ENCODE data around the gene LGR4.
"Not testable (repeated sequence)": the region's sequence is repeated elsewhere in the genome, so short reads cannot be mapped to it uniquely, and the experiment has no call there.

LGR4 gene

DNA sequence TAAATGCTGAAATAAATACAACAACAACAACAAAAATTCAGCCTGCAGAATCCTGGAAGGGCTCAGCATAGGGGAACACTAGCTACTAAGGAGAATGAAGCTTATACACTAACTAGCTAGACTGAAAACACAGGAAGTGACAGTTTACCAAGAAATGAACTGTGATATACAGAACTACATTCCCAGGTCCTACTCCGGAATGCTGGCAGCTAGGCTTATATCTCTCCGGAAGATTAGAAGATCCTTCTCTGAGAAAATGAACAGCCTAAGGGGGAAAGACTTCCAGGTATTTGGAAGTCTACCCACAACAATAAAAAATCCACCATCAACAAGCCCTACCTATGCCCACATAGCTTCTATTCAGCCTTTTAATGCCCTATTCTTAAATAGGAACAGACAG lies 140.6 kb downstream of the LGR4 start:
- FAIRE-seq: no peak

DNA sequence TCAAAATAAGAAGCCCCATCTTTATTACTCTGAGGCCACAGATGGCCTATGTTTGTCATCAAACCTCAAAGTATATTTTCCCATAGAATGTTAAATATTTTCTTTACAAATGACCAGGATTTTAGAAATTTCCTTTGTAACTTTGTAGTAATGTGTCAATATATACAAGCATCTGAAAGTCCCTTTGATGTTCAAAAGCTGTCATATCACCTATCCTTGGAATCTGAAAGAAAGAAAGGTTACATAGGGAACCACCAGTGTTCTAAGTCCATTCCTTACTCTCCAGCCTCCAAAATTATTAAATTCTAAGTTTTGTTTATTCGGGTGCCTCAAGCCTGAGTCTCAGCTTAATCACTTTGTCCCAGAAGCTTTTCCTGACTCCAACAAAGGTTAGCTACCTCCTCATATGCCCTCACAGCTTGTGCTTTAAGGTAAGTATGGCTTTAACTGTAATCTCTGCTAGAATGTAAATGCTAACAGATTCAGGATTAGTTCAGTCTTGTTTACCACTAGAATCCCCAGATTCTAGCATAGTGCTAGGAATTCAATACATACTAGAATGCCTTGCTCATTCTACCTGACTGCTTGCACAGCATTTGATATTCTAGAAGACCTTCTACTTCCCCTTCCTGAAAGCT lies 141.8 kb downstream of the LGR4 start:
- no peak for FAIRE-seq

DNA sequence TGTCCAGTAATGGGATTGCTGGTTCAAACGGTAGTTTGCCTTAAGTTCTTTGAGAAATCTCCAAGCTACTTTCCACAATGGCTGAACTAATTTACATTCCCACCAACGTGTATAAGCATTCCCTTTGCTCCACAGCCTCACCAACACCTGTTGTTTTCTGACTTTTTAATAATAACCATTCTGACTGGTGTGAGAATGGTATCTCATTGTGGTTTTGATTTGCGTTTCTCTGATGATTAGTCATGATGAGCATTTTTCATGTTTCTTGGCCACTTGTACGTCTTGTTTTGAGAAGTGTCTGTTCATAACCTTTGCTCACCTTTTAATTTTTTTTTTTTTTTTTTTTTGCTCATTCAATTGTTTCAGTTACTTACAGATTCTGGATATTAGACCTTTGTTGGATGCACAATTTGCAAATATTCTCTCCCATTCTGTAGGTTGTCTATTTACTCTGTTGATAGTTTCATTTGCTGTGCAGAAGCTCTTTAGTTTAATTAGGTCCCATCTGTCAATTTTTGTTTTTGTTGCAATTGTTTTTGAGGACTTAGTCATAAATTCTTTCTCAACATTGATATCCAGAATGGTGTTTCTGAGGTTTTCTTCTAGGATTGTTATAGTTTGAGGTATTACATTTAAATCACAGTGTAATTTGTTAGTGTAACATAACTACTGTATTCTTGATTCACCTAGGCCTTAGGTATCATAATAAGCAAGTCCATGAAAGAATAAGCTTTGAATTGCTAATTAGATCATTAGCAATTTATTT lies 142.5 kb downstream of the LGR4 start:
- no peak for FAIRE-seq

DNA sequence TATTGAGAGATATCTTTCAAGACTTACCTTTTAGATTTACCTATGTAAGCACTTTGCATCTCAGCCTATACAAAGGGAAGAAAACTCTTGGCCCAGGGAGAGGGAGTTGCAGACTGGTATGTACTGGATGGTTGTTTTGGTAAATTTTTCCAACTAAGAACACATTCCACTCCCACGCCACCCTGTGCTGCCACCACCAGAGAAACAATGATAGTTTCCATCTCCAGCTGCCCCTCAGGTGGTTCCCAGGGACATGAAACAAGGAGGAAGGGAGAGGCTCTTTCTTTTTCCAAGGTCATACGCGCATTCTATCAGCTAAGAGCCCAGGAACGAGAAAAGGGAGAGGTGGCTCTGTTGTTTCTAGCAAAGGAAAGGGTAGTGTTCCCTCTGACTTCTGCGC lies 144.0 kb downstream of the LGR4 start:
- FAIRE-seq: no peak

DNA sequence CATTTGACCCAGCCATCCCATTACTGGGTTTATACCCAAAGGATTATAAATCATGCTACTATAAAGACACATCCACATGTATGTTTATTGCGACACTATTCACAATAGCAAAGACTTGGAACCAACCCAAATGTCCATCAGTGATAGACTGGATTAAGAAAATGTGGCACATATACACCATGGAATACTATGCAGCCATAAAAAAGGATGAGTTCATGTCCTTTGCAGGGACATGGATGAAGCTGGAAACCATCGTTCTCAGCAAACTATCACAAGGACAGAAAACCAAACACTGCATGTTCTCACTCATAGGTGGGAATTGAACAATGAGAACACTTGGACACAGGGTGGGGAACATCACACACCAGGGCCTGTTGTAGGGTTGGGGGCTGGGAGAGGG lies 145.5 kb downstream of the LGR4 start:
- FAIRE-seq: not testable (repeated sequence)

DNA sequence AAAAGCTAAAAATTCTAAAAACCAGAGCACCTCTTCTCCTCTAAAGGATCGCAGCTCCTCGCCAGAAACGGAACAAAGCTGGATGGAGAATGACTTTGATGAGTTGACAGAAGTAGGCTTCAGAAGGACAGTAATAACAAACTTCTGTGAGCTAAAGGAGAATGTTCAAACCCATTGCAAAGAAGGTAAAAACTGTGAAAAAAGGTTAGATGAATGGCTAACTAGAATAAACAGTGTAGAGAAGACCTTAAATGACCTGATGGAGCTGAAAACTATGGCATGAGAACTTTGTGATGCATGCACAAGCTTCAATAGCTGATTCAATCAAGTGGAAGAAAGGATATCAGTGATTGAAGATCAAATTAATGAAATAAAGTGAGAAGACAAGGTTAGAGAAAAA lies 150.4 kb downstream of the LGR4 start:
- not testable (repeated sequence) for FAIRE-seq

DNA sequence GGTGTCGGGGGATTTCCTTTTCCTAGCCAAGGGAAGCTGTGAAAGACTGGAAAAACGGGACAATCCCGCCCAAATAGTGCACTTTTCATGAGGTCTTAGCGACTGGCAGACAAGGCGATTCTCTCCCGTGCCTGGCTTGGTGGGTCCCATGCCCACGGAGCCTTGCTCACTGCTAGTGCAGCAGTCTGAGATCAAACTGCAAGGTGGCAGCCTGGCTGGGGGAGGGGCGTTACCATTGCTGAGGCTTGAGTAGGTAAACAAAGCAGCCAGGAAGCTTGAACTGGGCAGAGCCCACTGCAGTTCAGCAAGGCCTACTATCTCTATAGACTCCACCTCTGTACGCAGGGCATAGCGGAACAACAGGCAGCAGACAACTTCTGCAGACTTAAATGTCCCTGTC lies 151.2 kb downstream of the LGR4 start:
- FAIRE-seq: not testable (repeated sequence)

DNA sequence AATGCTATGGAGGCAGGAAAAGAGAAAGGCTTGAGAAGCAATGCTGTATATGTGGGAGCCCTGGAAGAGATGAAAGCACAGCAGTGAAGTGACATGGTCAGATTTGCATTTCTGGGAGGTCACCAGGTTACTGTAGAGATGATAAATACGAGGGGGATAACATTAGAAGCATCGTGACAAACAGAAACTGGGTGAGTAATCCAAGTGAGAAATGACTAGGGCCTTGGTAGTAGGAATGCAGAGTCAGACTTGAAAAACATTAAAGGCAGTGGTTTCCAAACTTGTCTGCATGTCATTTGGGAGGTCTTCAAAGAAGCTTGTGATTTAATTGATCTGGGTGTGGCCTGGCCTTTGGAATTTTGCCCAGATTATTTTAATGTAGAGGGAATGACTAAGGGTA lies 153.5 kb downstream of the LGR4 start:
- no peak for FAIRE-seq

DNA sequence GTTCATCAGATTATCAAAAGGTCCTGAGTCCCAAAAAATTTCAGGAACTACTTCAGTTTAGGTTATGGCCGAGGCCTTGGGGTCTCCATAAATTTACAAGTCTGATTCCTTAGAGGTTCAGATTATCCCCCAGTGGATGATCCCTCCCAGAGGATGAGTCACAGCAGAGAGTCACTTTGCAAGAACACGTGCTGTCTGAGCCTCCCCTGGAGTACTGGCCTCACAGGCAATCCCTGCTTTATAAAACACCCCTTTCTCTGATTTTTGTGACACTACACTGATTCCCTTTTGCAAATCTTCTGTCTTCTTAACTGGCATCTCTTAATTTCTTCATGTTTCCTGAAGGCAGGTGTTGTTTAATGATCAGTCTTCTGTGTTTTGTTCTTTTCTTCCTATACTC lies 154.8 kb downstream of the LGR4 start:
- no peak for FAIRE-seq
